HEK293 (cell line): Measurements from ENCODE around the gene WDR12.

ENCODE experiments used
- AEBP2 ChIP-seq: fragments of 450-650 bp; formaldehyde crosslinking; IDR thresholded peaks from 2 replicates; pipeline ENCODE4 v1.5.1; 2016; ENCODE audit warnings: missing biosample characterization, missing genetic modification characterization, borderline replicate concordance
- GFI1B ChIP-seq: fragments of 450-650 bp; formaldehyde crosslinking; IDR thresholded peaks from 2 replicates; pipeline ENCODE4 v1.5.1; 2016; ENCODE audit warnings: missing biosample characterization, missing genetic modification characterization
- GLIS1 ChIP-seq: fragments of 450-650 bp; formaldehyde crosslinking; IDR thresholded peaks from 2 replicates; pipeline ENCODE4 v1.5.1; 2016; ENCODE audit warnings: missing biosample characterization, missing genetic modification characterization
- INSM2 ChIP-seq: fragments of 450-650 bp; formaldehyde crosslinking; IDR thresholded peaks from 2 replicates; pipeline ENCODE4 v1.5.1; 2016; ENCODE audit warnings: missing biosample characterization, missing genetic modification characterization
- OVOL3 ChIP-seq: fragments of 450-650 bp; formaldehyde crosslinking; IDR thresholded peaks from 2 replicates; pipeline ENCODE4 v1.5.1; 2016; ENCODE audit warnings: missing biosample characterization, missing genetic modification characterization
- SALL2 ChIP-seq: fragments of 450-650 bp; formaldehyde crosslinking; IDR thresholded peaks from 2 replicates; pipeline ENCODE4 v1.5.0; 2017; ENCODE audit warnings: missing biosample characterization, mild to moderate bottlenecking, missing genetic modification characterization, borderline replicate concordance
- TSHZ1 ChIP-seq: fragments of 450-650 bp; formaldehyde crosslinking; IDR thresholded peaks from 2 replicates; pipeline ENCODE4 v1.5.1; 2016; ENCODE audit warnings: missing biosample characterization, missing genetic modification characterization, borderline replicate concordance
- WT1 ChIP-seq: fragments of 450-650 bp; formaldehyde crosslinking; IDR thresholded peaks from 2 replicates; pipeline ENCODE4 v1.5.1; 2016; ENCODE audit warnings: missing biosample characterization, missing genetic modification characterization
- ZBTB10 ChIP-seq: fragments of 450-650 bp; formaldehyde crosslinking; IDR thresholded peaks from 2 replicates; pipeline ENCODE4 v1.5.1; 2016; ENCODE audit warnings: missing biosample characterization, missing genetic modification characterization
- ZBTB7A ChIP-seq: fragments of 450-650 bp; formaldehyde crosslinking; IDR thresholded peaks from 2 replicates; pipeline ENCODE4 v1.5.1; 2016; ENCODE audit warnings: low read depth, missing biosample characterization, missing genetic modification characterization
- ZNF133 ChIP-seq: fragments of 450-650 bp; formaldehyde crosslinking; IDR thresholded peaks from 2 replicates; pipeline ENCODE4 v1.5.1; 2016; ENCODE audit warnings: missing biosample characterization, missing genetic modification characterization
- ZNF148 ChIP-seq: fragments of 450-650 bp; formaldehyde crosslinking; IDR thresholded peaks from 2 replicates; pipeline ENCODE4 v1.5.0; 2017; ENCODE audit warnings: missing biosample characterization, missing genetic modification characterization, borderline replicate concordance
- ZNF18 ChIP-seq: fragments of 450-650 bp; formaldehyde crosslinking; IDR thresholded peaks from 2 replicates; pipeline ENCODE4 v1.5.1; 2016; ENCODE audit warnings: missing biosample characterization, missing genetic modification characterization
- ZNF221 ChIP-seq: fragments of 450-650 bp; formaldehyde crosslinking; IDR thresholded peaks from 2 replicates; pipeline ENCODE4 v1.5.1; 2017; ENCODE audit warnings: missing biosample characterization, missing genetic modification characterization, borderline replicate concordance
- ZNF24 ChIP-seq: fragments of 450-650 bp; formaldehyde crosslinking; IDR thresholded peaks from 2 replicates; pipeline ENCODE4 v1.5.1; 2016; ENCODE audit warnings: missing biosample characterization, missing genetic modification characterization
- ZNF292 ChIP-seq: fragments of 450-650 bp; formaldehyde crosslinking; IDR thresholded peaks from 2 replicates; pipeline ENCODE4 v1.5.1; 2016; ENCODE audit warnings: low read depth, missing biosample characterization, missing genetic modification characterization, borderline replicate concordance
- ZNF558 ChIP-seq: fragments of 450-650 bp; formaldehyde crosslinking; IDR thresholded peaks from 2 replicates; pipeline ENCODE4 v1.5.1; 2016; ENCODE audit warnings: missing biosample characterization, missing genetic modification characterization
- ZNF580 ChIP-seq: fragments of 450-650 bp; formaldehyde crosslinking; IDR thresholded peaks from 2 replicates; pipeline ENCODE4 v1.5.1; 2016; ENCODE audit warnings: missing biosample characterization, missing genetic modification characterization
- ZNF624 ChIP-seq: fragments of 450-650 bp; formaldehyde crosslinking; IDR thresholded peaks from 2 replicates; pipeline ENCODE4 v1.5.1; 2017; ENCODE audit warnings: missing biosample characterization, missing genetic modification characterization
- ZNF670 ChIP-seq: fragments of 450-650 bp; formaldehyde crosslinking; IDR thresholded peaks from 2 replicates; pipeline ENCODE4 v1.5.1; 2016; ENCODE audit warnings: missing biosample characterization, missing genetic modification characterization, low read depth
- ZNF843 ChIP-seq: fragments of 450-650 bp; formaldehyde crosslinking; IDR thresholded peaks from 2 replicates; pipeline ENCODE4 v1.5.1; 2016; ENCODE audit warnings: missing biosample characterization, missing genetic modification characterization
- ZSCAN16 ChIP-seq: fragments of 450-650 bp; formaldehyde crosslinking; IDR thresholded peaks from 2 replicates; pipeline ENCODE4 v1.5.1; 2016; ENCODE audit warnings: missing biosample characterization, missing genetic modification characterization
- ZSCAN4 ChIP-seq: fragments of 450-650 bp; formaldehyde crosslinking; IDR thresholded peaks from 2 replicates; pipeline ENCODE4 v1.5.1; 2017; ENCODE audit warnings: missing biosample characterization, missing genetic modification characterization

The WDR12 gene

GRCh38 chr2:202871300-202872141 lies 40.0 kb downstream of the WDR12 start, which contains the start of gene ICA1L (continued):
- TF ChIP-seq INSM2 (tag by site-specific recombination), result no peak
- TF ChIP-seq ZNF18 (tag by site-specific recombination), result no peak
- no peak for TF ChIP-seq ZSCAN16 (tag by site-specific recombination)
- TF ChIP-seq SALL2 (tag by site-specific recombination), result no peak
- no peak for TF ChIP-seq ZBTB10 (tag by site-specific recombination)
- TF ChIP-seq TSHZ1 (tag by site-specific recombination), result no peak
- peak; percentile 65 for TF ChIP-seq GLIS1
- TF ChIP-seq ZNF843 (tag by site-specific recombination), result no peak
- TF ChIP-seq ZBTB7A (tag by site-specific recombination), result peak; percentile 40; the same call in 1 of the 2 replicates
- TF ChIP-seq ZNF133 (tag by site-specific recombination), result no peak
- no peak for TF ChIP-seq ZNF292 (tag by site-specific recombination)
- 0 out of 2 replicates have a peak, but pooled peaks have one; percentile 10 for TF ChIP-seq ZNF580 (tag by site-specific recombination)
- no peak for TF ChIP-seq ZSCAN4
- no peak for TF ChIP-seq OVOL3
- TF ChIP-seq AEBP2, result no peak
- TF ChIP-seq GFI1B (tag by site-specific recombination), result no peak
- no peak for TF ChIP-seq ZNF148 (tag by site-specific recombination)
- no peak for TF ChIP-seq ZNF624
- no peak for TF ChIP-seq WT1 (tag by site-specific recombination)
- TF ChIP-seq ZNF24 (tag by site-specific recombination), result no peak
- TF ChIP-seq ZNF221 (tag by site-specific recombination), result no peak
- no peak for TF ChIP-seq ZNF670 (tag by site-specific recombination)
- TF ChIP-seq ZNF558 (tag by site-specific recombination), result no peak
